Measurements from ENCODE around the gene PDCD4. TPM values are rescaled to one million over a fixed set of nuclear protein-coding genes. Genes with fewer than 3 reads are reported as not detected.

The PDCD4 gene
- total and polyA plus RNA-seq, 2 of the 13 experiments (the other 11 are each of a cell fraction or from before 2014, with no cell fraction given): 22.8 to 56.2 TPM

DNA sequence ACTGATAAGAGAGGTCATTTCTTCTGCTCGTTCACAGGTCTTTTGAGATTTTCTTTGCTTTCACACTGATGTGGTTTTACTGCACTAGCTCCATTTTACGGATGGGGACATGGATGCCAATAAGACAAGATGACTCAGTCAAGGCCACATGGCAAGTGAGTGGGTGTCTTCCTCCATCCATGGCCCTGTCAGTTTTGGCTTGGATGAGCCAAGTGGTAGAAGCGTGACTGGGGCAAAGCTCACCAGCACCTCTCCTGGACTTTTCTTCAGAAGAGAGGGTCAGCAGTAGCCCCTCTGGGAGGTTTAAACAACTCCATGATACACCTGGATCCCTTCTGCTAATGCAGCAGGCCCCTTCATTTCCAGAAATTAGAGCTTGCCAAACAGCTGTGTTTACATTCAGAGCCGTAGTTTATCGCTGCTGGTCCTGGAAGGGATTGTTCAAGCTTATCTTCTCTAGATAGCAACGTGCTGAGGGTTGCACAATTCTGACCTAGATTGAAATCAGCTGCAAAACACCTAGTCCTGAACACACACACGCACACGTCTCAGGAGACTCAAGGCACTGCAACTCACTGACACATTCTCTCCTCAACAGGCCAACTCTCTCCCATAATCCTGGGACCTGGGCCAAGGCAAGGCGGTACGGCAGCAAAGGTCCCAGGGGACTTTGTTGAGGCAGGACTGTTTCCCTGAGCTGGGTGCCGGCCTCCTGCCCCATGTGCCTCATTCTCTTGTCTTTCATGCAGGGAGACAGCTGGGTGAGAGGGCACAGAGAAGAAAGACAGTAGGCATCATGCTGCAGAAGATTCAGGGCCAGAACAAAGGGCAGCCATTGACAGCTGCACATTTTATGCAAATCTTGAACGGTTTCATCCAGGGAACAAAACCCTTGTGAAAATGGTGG is 14.2 kb upstream of the PDCD4 start (continued):
- TF ChIP-seq MNT (IDR thresholded peaks at IDR 0.05) (no peak), NPAS2 (CRISPR knock-in tag; IDR thresholded peaks at IDR 0.05; ENCODE audit: borderline replicate concordance) (no peak), TEAD2 (CRISPR knock-in tag; IDR thresholded peaks at IDR 0.05) (no peak), KDM1A (CRISPR knock-in tag; IDR thresholded peaks at IDR 0.05) (0 out of 2 replicates have a peak, but pooled peaks have one; percentile 25), KAT7 (CRISPR knock-in tag; IDR thresholded peaks at IDR 0.05; ENCODE audit: borderline replicate concordance) (no peak), ZBTB7B (CRISPR knock-in tag; IDR thresholded peaks at IDR 0.05) (peak; percentile 53; the same call in 1 of the 2 replicates), HNRNPUL1 (IDR thresholded peaks at IDR 0.05; ENCODE audit: low read depth, low read length) (no peak), KAT2B (IDR thresholded peaks at IDR 0.05; ENCODE audit: borderline replicate concordance, low read depth, low read length) (no peak), CBFB (CRISPR knock-in tag; IDR thresholded peaks at IDR 0.05) (no peak), POLR2AphosphoS2 (IDR thresholded peaks at IDR 0.05; ENCODE audit: low read depth, low read length) (no peak), ZNF251 (CRISPR knock-in tag; IDR thresholded peaks at IDR 0.05) (no peak), MAZ (IDR thresholded peaks at IDR 0.05; ENCODE audit: borderline replicate concordance, low read depth, low read length) (no peak), MAZ (CRISPR knock-in tag; IDR thresholded peaks at IDR 0.05; ENCODE audit: low read depth) (no peak), ZNF550 (CRISPR knock-in tag; IDR thresholded peaks at IDR 0.05; ENCODE audit: borderline replicate concordance) (no peak), MLLT10 (CRISPR knock-in tag; IDR thresholded peaks at IDR 0.05) (no peak), HNF1B (CRISPR knock-in tag; IDR thresholded peaks at IDR 0.05) (peak; percentile 51; the same call in 1 of the 2 replicates), ARID4A (CRISPR knock-in tag; IDR thresholded peaks at IDR 0.05; ENCODE audit: borderline replicate concordance) (peak; percentile 59; the same call in 1 of the 2 replicates), ZBED4 (CRISPR knock-in tag; IDR thresholded peaks at IDR 0.05; ENCODE audit: borderline replicate concordance) (no peak)
